ENCODE data around the gene SMG7.

Gene SMG7

DNA sequence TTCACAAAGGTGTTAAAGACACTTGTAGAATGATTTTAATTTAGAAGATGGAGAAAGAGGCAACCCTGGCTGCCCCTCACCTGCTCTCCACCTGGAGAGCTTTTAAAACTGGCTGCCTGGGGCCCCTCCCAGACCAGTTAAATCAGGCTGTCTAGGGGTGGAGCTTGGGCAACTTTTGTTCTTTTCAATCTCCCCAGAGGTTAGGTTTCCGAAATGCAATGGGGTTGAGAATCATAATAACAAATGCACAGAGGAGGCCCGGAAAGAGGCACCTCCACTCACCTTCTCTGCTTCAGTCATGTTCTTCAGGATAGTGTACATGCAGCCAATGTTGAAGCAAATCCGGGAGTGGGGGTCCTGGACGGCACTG lies 117.6 kb downstream of the SMG7 start:
- DNase-seq (ENCODE audit: low read depth in 2 of 2), result no peak

DNA sequence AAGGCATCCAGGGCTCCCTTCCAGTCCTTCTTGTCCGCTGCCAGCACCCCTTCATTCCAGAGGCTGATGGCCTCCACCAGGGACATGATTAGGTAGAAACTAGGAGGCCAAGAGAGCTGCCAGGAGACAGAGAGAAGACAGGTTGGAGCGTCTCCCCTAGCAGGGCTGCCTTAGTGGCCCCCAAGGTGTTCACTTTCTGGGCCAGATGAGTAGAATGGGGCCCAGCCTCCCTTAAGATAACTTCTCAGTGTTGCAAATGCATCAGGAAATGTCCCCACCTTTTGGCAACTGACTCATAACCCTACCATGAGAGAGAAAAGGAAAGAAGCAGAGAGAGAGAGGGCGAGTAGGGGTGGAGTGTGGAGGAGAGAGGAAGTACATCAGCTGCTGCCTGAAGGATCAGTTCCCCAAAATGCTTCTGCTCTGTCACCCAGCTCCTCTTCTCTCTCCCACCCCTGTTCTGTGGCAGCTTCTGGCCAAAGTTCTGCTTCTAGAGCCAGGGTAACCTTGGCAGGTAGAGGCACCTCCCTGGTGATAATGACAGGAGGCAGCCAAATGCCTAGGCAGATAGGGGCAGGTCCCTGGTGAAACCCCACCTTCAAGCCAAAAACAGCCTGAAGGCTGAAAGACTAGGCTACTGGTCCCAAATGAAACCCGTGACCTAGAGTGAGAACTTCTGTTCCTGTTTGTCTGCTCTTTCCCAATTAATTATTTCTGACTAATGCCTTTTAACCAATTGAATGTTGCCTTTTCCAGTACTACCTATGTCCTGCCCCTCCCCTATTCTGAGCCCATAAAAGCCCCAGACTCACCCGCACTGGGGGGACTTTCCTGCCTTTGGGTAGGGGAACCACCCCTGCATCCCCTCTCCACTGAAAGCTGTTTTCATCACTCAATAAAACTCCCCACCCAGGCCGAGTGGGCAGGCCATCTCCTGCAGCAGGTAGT lies 118.2 kb downstream of the SMG7 start, which contains the start of gene NCF2:
TSS of gene NCF2 (minus strand) at position 216 of the 948 bp plus-strand sequence. CDS start at position 86, 130 bp downstream.
- no peak for DNase-seq (ENCODE audit: low read depth in 2 of 2)

- DNase-seq (ENCODE audit: low read depth in 2 of 2), result no peak
Observed at GRCh38 chr1:183592733-183593132, 120.4 kb downstream of the SMG7 start.

GRCh38 chr1:183593356-183593755 lies 121.1 kb downstream of the SMG7 start:
- no peak for DNase-seq (ENCODE audit: low read depth in 2 of 2)

DNA sequence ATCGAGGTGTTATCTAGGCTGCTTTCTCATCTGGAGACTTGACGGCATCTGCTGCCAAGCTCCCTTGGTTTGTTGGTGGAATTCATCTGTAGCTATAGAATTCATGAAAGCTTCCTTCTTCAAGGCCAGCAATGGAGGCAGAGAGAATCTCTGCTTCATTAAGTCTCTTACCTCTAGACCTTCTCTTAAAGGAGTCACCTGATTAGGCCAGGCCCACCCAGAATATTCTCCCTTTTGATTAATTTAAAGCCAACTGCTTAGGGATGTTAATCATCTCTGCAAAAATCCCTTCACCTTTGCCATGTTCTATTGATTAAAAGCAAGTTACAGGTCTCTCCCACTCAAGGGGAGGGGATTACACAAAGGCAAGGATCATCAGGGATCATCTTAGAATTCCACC lies 123.2 kb downstream of the SMG7 start:
- DNase-seq (ENCODE audit: low read depth in 2 of 2), result no peak

DNA sequence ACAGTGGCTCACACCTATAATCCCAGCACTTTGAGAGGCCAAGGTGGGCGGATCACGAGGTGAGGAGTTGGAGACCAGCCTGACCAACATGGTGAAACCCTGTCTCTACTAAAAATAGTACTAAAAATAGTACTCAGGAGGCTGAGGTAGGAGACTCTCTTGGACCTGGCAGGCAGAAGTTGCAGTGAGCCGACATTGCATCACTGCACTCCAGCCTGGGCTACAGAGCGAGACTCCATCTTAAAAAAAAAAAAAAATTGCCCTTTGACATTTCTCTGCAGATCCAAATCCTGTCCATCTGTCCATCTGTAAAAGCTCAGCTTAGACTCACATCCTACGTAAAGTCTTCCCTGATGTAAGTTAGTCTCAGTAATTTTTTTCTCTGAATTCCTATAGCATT lies 124.2 kb downstream of the SMG7 start:
- no peak for DNase-seq (ENCODE audit: low read depth in 2 of 2)

- DNase-seq (ENCODE audit: low read depth in 2 of 2), result no peak
Observed at GRCh38 chr1:183597656-183598347, 125.5 kb downstream of the SMG7 start.

DNA sequence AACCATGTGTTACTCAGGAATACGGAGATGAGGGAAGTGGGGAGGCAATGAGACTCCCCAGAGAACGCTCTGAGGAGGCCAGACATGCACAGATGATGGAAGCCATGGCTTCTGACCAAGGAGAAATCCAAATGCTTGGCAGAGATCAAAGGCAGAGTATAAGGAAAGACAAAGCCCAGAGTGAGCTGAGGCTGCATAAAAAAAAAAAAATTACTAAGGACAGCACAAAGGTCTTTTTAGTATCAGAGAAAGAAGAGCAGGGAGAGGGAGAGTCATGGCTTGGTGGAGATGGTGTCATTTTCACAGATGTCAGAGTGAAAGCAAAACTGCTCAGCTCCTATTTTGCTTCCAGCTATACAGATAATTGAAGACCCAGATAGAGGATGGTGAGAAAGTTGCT lies 126.1 kb downstream of the SMG7 start:
- no peak for DNase-seq (ENCODE audit: low read depth in 2 of 2)

- DNase-seq (ENCODE audit: low read depth in 2 of 2), result no peak
Observed at GRCh38 chr1:183600136-183600535, 127.8 kb downstream of the SMG7 start.

DNA sequence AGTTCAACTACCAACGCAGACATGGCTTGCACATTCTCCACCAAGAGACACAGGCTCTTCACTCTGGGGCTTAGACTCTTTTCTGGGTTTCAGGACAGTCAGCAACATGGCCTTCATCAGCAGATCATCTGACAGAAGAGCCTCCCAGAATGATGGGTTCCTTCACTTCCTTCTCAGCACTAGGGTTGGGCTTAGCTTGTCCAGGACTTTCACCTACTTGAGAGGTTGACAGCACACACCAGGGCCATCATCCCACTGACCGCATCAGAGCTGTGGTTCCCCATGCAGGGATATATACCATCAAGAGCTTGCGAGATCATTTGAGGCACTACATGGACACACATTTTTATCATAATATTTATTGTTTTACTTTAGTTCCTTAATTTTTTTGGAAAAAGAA lies 128.3 kb downstream of the SMG7 start:
- no peak for DNase-seq (ENCODE audit: low read depth in 2 of 2)

DNA sequence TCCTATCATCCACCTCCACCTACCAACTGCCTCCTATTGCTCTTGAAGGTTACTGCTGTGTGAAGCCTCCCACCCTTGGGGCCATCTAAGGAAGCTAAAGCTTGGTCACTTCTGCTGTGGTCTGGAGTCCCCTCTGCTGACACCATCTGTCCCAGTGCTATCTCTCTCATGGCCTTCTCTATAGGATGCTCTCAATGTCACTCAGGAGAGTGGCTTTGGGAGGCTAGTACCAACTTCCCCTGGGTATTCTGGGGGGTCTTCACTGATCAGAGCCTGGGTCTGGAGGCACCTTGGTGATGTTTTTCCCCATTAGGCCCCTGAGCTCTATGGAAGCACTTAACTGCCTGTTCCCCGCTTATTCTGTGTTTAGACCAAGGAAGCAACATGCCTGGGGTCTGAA lies 130.2 kb downstream of the SMG7 start:
- no peak for DNase-seq (ENCODE audit: low read depth in 2 of 2)
